Epidermal melanocyte (primary cell): Measurements from ENCODE around the gene ZSWIM3.

Source experiments
- DNase-seq: peaks from one replicate; pipeline ENCODE4 v3.0.0; 2011; ENCODE audit warnings: low spot score; ENCODE audit not compliant: insufficient read length

Gene ZSWIM3

GRCh38 chr20:45927071-45927878 lies 69.9 kb downstream of the ZSWIM3 start:
- no peak for DNase-seq
